BLaER1 treated with 17β-estradiol and CSF1 and Interleukin-3, amounts not matched to agents 10 nM and 100 nM (cell line): ENCODE results near the gene CCDC57.
A peak's percentile ranks its signal among the peaks of the same experiment; 100 is the strongest.

Source experiments
- H3K27ac ChIP-seq, 11 experiments: shearing (Covaris generic); formaldehyde crosslinking; 2 replicates each; pipeline ENCODE4 v1.8.1; 2022
- H3K27me3 ChIP-seq, 11 experiments: shearing (Covaris generic); formaldehyde crosslinking; 2 replicates each; pipeline ENCODE4 v1.8.1; 2022
- H3K36me3 ChIP-seq, 11 experiments: shearing (Covaris generic); formaldehyde crosslinking; 2 replicates each; pipeline ENCODE4 v1.8.1; 2022
- H3K4me1 ChIP-seq, 10 experiments: shearing (Covaris generic); formaldehyde crosslinking; 2 replicates each; pipeline ENCODE4 v1.8.1; 2022
- H3K4me2 ChIP-seq, 11 experiments: shearing (Covaris generic); formaldehyde crosslinking; 2 replicates each; pipeline ENCODE4 v1.8.1; 2022
- H3K4me3 ChIP-seq, 10 experiments: shearing (Covaris generic); formaldehyde crosslinking; 2 replicates each; pipeline ENCODE4 v1.8.1; 2022
- H3K9ac ChIP-seq, 11 experiments: shearing (Covaris generic); formaldehyde crosslinking; 2 replicates each; pipeline ENCODE4 v1.8.1; 2022
- H3K9me3 ChIP-seq, 11 experiments: shearing (Covaris generic); formaldehyde crosslinking; replicated peaks in 1 of 11; 2 replicates each; pipeline ENCODE4 v1.8.1; 2022
- H4K20me1 ChIP-seq, 11 experiments: shearing (Covaris generic); formaldehyde crosslinking; 2 replicates each; pipeline ENCODE4 v1.8.1; 2022
- Cebpa-rat ChIP-seq, 11 experiments: shearing (Covaris generic); IDR thresholded peaks; 2 replicates each; pipeline ENCODE4 v1.8.1; 2022

CCDC57 gene

DNA sequence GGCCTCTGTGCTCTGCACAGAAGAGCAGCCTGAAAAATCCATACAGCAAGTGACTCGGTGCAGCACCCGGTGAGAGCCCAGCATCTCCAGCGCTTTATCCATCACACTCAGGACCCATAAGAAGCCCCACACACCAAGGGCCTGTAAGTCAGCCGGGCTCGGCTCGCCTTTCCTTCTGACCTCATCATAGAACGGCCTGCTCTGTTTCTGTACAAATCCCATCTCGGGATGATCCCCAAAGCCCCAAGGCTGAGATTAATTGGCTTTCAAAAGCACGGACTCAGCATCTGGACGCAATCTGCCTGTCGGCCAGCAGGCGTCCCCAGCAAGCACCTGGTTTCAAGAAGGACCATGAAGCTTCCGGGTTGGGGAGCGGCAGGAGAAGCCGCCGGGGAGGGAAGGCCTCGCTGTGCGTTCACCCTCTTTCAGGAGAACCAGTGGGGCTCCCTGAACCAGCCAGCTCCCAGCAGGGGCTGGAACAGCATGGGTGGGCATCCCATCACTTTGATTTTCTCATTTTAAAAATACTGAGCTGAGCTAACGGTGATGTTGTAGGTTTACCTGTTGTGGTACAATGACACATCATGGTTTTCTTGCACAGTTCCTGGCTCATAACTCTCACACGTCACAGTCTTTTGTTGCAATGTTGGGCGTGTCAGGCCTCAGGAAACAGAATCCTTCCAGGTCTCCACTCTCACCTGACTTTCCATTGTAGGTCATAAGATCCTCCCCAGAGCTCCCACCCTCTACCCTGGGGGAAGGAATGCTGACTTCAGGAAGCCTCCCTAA is 6.7 kb downstream of the CCDC57 start:
- Histone ChIP-seq H3K9me3 (no peaks in the 10 kb centered on the region), H3K4me1 (peaks cover 25 to 54% (median 34%) of the 10 kb centered on the region in 10 experiments), H3K27ac (peak overlapping the region in 10 of 11 experiments; percentile 46 to 72 (median 61); a peak in 21 of 22 replicates), H3K27me3 (no peaks in the 10 kb centered on the region), H3K4me3 (no peak overlapping the region; a peak in 2 of 20 replicates), H3K36me3 (peaks cover 0 to 12% (median 4%) of the 10 kb centered on the region in 11 experiments; a peak in 5 of 22 replicates), H4K20me1 (peaks cover 0 to 14% (median 0%) of the 10 kb centered on the region in 11 experiments; a peak in 2 of 22 replicates), H3K4me2 (peak overlapping the region; percentile 57 to 80 (median 70)), H3K9ac (peak overlapping the region in 10 of 11 experiments; percentile 20 to 71 (median 54); a peak in 15 of 22 replicates)
- no peak for TF ChIP-seq Cebpa-rat (IDR thresholded peaks at IDR 0.05)

DNA sequence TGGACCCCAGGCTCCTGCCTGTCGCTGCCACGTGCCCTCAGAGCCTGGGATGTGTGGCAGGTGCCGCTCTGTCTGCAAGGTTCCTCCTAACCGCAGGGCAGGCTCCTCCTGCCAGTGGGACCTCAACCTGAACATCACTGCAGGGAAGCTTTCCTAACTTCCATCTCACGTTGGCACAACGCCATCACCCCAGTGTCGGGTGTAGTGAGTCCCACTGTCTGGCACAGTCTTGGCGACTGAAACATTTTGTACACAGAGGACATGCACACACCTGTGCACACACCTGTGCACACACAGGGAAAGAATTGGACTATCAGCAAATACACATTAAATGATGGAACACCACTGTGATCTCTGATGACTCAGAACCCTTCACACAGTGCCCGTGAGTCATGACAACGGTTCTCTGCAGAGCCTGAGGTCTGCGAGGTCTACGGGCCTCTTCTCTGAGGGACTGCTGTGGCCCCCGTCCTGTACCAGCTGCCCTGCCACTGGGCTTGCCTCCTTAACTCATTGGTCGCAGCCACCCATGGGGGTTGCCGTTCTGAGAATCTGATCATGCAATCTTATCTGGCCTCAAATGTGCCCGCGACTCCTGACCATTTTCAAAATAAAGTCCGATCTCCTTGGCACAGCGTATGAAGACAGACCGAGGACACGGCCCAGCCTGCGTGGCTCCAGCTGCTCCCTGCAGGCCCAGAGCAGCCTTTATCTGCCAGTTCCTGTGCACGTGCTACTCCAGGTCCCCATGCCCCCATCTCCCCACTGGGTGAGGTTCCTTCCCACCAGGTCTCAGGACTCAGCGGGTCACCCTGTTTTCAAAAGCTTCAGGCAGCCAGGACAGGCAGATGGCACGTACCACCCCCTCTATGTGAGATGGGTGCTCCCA is 7.6 kb downstream of the CCDC57 start:
- Histone ChIP-seq H3K4me3 (no peak overlapping the region), H3K27me3 (no peaks in the 10 kb centered on the region), H3K9ac (peak overlapping the region in 3 of 11 experiments; percentile 21 to 63 (median 62); a peak in 3 of 22 replicates), H3K4me1 (peaks cover 32 to 53% (median 39%) of the 10 kb centered on the region in 10 experiments), H3K9me3 (no peaks in the 10 kb centered on the region), H4K20me1 (peaks cover 0 to 14% (median 0%) of the 10 kb centered on the region in 11 experiments; a peak in 3 of 22 replicates), H3K36me3 (peaks cover 0 to 12% (median 4%) of the 10 kb centered on the region in 11 experiments; a peak in 5 of 22 replicates), H3K27ac (no peak overlapping the region), H3K4me2 (peak overlapping the region; percentile 57 to 80 (median 70); a peak in 18 of 22 replicates)
- no peak for TF ChIP-seq Cebpa-rat (IDR thresholded peaks at IDR 0.05)

DNA sequence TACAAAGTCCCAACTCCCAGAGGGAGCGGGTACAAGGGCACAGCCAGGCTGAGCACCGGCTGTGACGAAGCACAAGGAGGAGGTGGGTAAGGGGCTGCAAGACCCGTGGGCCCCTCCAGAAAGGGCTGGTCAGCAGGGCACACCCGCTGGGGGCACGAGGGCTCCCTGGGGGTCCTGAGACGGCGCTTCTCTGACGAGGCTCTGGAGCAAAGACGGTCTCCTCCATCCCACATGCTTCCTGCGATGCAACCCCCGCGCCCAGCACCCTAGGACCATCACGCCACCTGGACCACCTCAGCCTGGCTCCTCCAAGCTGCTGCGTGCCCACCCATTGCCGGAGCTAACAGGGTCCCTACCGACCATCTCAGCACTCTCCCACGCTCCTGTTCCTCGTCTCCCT is 8.7 kb downstream of the CCDC57 start:
- Histone ChIP-seq H3K4me3 (no peak overlapping the region), H3K4me2 (peak overlapping the region in 2 of 11 experiments; percentile 8 to 40; a peak in 1 of 22 replicates), H4K20me1 (peaks cover 0 to 14% (median 0%) of the 10 kb centered on the region in 11 experiments; a peak in 3 of 22 replicates), H3K36me3 (peaks cover 0 to 17% (median 4%) of the 10 kb centered on the region in 11 experiments; a peak in 6 of 22 replicates), H3K27ac (no peak overlapping the region), H3K27me3 (no peaks in the 10 kb centered on the region), H3K9ac (no peak overlapping the region), H3K9me3 (no peaks in the 10 kb centered on the region), H3K4me1 (peaks cover 38 to 56% (median 47%) of the 10 kb centered on the region in 10 experiments)
- no peak for TF ChIP-seq Cebpa-rat (IDR thresholded peaks at IDR 0.05)

DNA sequence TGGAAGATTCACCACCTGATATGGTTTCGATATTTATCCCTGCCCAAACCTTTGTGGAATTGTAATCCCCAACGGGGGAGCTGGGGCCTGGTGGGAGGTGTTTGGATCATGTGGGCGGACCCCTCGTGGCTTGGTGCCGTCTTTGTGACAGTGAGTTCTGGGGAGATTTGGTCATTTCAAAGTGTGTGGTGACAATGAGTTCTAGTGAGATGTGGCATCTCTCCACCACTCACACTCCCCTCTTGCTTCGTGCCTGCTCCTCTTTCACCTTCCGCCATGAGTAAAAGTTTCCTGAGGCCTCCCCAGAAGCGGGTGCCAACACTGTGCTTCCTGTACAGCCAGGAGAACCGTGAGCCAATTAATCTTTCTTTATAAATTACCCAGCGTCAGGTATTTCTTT is 9.7 kb downstream of the CCDC57 start:
- no peak overlapping the region for H3K4me3 ChIP-seq
- H3K36me3 ChIP-seq = peaks cover 0 to 23% (median 5%) of the 10 kb centered on the region in 11 experiments; a peak in 13 of 22 replicates
- H3K9ac ChIP-seq = no peak overlapping the region
- H3K27me3 ChIP-seq = no peaks in the 10 kb centered on the region
- TF ChIP-seq Cebpa-rat (IDR thresholded peaks at IDR 0.05) = no peak
- no peak overlapping the region for H3K4me2 ChIP-seq
- no peaks in the 10 kb centered on the region for H3K9me3 ChIP-seq
- no peak overlapping the region for H3K27ac ChIP-seq
- peaks cover 0 to 14% (median 0%) of the 10 kb centered on the region in 11 experiments; a peak in 3 of 22 replicates for H4K20me1 ChIP-seq
- peaks cover 38 to 57% (median 47%) of the 10 kb centered on the region in 10 experiments for H3K4me1 ChIP-seq

DNA sequence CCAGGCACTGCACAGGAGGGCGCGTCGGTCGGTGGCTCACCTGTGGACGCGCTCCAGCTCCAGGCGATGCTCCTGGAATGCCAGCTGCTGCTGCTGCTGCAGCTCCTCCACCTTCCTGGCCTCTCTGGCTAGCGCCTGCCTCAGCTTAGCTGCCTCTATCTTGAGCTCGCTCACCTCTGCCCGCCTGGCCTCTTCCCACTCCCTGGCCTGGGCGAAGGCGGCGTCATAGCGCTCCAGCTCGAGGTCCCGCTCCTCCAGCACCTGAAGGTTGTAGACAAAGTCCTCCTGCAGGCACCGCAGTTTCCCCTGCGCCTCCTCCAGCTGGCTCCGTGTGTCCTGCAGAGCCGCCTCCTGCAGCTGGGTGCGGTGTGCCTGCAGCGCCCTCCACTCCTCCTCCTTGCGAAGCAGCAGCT is 11.1 kb downstream of the CCDC57 start:
- H4K20me1 ChIP-seq = peaks cover 0 to 14% (median 0%) of the 10 kb centered on the region in 11 experiments; a peak in 3 of 22 replicates

DNA sequence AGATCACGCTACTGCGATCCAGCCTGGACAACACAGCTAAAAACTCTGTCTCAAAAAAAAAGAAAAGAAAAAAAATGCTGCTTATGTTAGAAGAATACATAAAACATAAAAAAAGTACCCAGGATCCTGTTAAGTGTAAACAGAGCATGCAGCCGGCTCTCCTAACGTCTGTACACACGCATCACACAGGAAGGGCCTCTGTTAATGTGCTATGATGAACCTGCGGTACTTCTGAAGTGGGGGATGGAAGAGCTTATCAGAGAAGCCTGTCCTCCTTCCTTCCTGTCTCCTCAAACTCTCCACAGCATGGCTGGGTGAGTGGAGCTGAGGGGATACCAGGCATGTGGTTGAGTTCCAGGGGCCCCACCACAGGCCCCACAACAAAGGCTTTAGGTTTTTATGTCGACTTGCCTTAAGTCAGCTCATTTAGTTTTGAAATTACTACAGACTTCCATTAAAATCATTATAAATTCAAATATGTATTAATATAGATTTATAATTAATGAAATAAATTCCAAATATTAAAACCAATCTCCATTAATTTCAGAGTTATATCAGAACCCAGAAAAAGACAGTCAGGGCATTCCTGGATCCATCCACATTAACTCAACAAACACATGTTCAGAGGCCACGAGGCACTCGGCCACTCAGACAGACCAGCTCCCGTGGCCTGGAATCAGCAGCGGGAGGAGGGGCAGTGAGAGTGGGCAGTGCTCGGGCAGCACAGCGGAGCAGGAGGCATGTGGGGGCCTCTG is 11.7 kb downstream of the CCDC57 start:
- H4K20me1 ChIP-seq = peaks cover 0 to 14% (median 0%) of the 10 kb centered on the region in 11 experiments; a peak in 3 of 22 replicates
- H3K27ac ChIP-seq = peak overlapping the region in 8 of 11 experiments; percentile 21 to 60 (median 33); a peak in 13 of 22 replicates
- TF ChIP-seq Cebpa-rat (IDR thresholded peaks at IDR 0.05) = no peak
- H3K9ac ChIP-seq = peak overlapping the region in 10 of 11 experiments; percentile 6 to 62 (median 38); a peak in 10 of 22 replicates
- H3K9me3 ChIP-seq = no peaks in the 10 kb centered on the region
- H3K4me3 ChIP-seq = no peak overlapping the region
- peaks cover 7 to 30% (median 19%) of the 10 kb centered on the region in 11 experiments; a peak in 21 of 22 replicates for H3K36me3 ChIP-seq
- H3K4me2 ChIP-seq = peak overlapping the region; percentile 60 to 90 (median 73)
- peaks cover 30 to 51% (median 40%) of the 10 kb centered on the region in 10 experiments for H3K4me1 ChIP-seq
- no peaks in the 10 kb centered on the region for H3K27me3 ChIP-seq

More for the DNA sequence above, 11.1 kb downstream of the CCDC57 start:
- Histone ChIP-seq H3K4me3 (no peak overlapping the region), H3K27ac (peak overlapping the region in 3 of 11 experiments; percentile 21 to 60 (median 36); a peak in 3 of 22 replicates), H3K4me2 (peak overlapping the region in 10 of 11 experiments; percentile 60 to 90 (median 74); a peak in 21 of 22 replicates), H3K27me3 (no peaks in the 10 kb centered on the region), H3K36me3 (peaks cover 7 to 25% (median 16%) of the 10 kb centered on the region in 11 experiments; a peak in 21 of 22 replicates), H3K4me1 (peaks cover 36 to 57% (median 46%) of the 10 kb centered on the region in 10 experiments), H3K9ac (peak overlapping the region in 1 of 11 experiments; percentile 57; a peak in 1 of 22 replicates), H3K9me3 (no peaks in the 10 kb centered on the region)
- no peak for TF ChIP-seq Cebpa-rat (IDR thresholded peaks at IDR 0.05)

DNA sequence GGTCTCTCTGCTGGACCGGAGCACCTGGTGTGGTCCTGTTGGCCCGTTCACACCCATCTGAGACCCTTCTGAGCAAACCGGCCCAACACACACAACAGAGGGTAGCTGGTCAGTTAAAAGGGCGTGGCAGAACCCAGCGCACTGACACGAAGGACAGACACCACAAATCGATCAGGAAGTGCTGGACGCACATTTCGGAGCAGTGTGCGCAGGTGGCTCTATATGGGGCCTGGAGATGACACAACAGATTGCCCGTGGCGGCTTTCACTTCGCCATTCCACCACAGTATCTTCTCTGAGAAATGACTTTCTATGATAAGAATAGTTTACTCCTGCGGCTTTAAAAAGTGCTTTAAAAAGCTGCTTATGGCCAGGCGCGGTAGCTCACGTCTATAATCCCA is 12.5 kb downstream of the CCDC57 start:
- peak overlapping the region in 6 of 11 experiments; percentile 21 to 60 (median 36); a peak in 8 of 22 replicates for H3K27ac ChIP-seq

More for the DNA sequence above, 12.5 kb downstream of the CCDC57 start:
- Histone ChIP-seq H3K9ac (peak overlapping the region in 6 of 11 experiments; percentile 9 to 57 (median 36); a peak in 7 of 22 replicates), H3K4me1 (peaks cover 24 to 46% (median 32%) of the 10 kb centered on the region in 10 experiments), H3K4me2 (peak overlapping the region in 9 of 11 experiments; percentile 60 to 90 (median 74); a peak in 17 of 22 replicates), H3K36me3 (peaks cover 10 to 36% (median 22%) of the 10 kb centered on the region in 11 experiments; a peak in 21 of 22 replicates), H3K4me3 (no peak overlapping the region), H3K27me3 (no peaks in the 10 kb centered on the region), H3K9me3 (no peaks in the 10 kb centered on the region), H4K20me1 (peaks cover 0 to 8% (median 0%) of the 10 kb centered on the region in 11 experiments; a peak in 3 of 22 replicates)
- TF ChIP-seq Cebpa-rat (IDR thresholded peaks at IDR 0.05) = no peak
